Fibroblast of lung (primary cell): ENCODE measurements around the gene SLC34A1. TPM values are rescaled to one million over a fixed set of nuclear protein-coding genes. Genes with fewer than 3 reads are reported as not detected.

Source experiments
- DNase-seq, 2 donors: peaks; one replicate each; pipeline versions ENCODE4 v3.0.0 to v3.0.0-alpha.2; 2010; ENCODE audit warnings: low read depth in 2 of 2
- H2AFZ ChIP-seq: 2 replicates; pipeline ENCODE4 v1.5.1; 2012; ENCODE audit warnings: low read length, control low read depth, inconsistent platforms
- H3K27ac ChIP-seq: 2 replicates; pipeline ENCODE4 v1.5.1; 2011; ENCODE audit warnings: low read length, control low read depth; ENCODE audit not compliant: insufficient read depth
- H3K27me3 ChIP-seq: 2 replicates; pipeline ENCODE4 v1.5.1; 2011; ENCODE audit warnings: mild to moderate bottlenecking, low read length; ENCODE audit not compliant: control insufficient read depth, insufficient read depth
- H3K36me3 ChIP-seq: 2 replicates; pipeline ENCODE4 v1.5.1; 2011; ENCODE audit warnings: low read length; ENCODE audit not compliant: control insufficient read depth, insufficient read depth
- H3K4me1 ChIP-seq: 2 replicates; pipeline ENCODE4 v1.5.1; 2011; ENCODE audit warnings: low read length; ENCODE audit not compliant: control insufficient read depth, insufficient read depth; ENCODE audit errors: extremely low read depth
- H3K4me2 ChIP-seq: 2 replicates; pipeline ENCODE4 v1.5.1; 2011; ENCODE audit warnings: low read length, control low read depth; ENCODE audit not compliant: insufficient read depth; ENCODE audit errors: extremely low read depth
- H3K4me3 ChIP-seq, 4 experiments: fragments of 200-600 bp in 1 of 4; sonication (generic) in 1 of 4; replicated peaks in 1 of 4; 2 replicates each; pipeline ENCODE4 v1.5.1; 2011 to 2016; ENCODE audit warnings: low read length in 4 of 4, low read depth in 3 of 4, mild to moderate bottlenecking in 3 of 4, control low read depth in 2 of 4, inconsistent platforms in 1 of 4, mixed read lengths in 1 of 4; ENCODE audit not compliant: insufficient read depth in 1 of 4; ENCODE audit errors: control extremely low read depth in 1 of 4
- H3K79me2 ChIP-seq: 2 replicates; pipeline ENCODE4 v1.5.1; 2012; ENCODE audit warnings: mild to moderate bottlenecking, low read length, inconsistent platforms; ENCODE audit not compliant: control insufficient read depth, insufficient read depth
- H3K9ac ChIP-seq: 2 replicates; pipeline ENCODE4 v1.5.1; 2011; ENCODE audit warnings: mild to moderate bottlenecking, low read length, control low read depth; ENCODE audit not compliant: insufficient read depth
- H3K9me3 ChIP-seq: 2 replicates; pipeline ENCODE4 v1.5.1; 2012; ENCODE audit warnings: low read depth, low read length; ENCODE audit not compliant: control insufficient read depth, insufficient read depth
- H4K20me1 ChIP-seq: 2 replicates; pipeline ENCODE4 v1.5.1; 2011; ENCODE audit warnings: low read length; ENCODE audit not compliant: control insufficient read depth, insufficient read depth; ENCODE audit errors: extremely low read depth
- EZH2 ChIP-seq: IDR thresholded peaks from 2 replicates; pipeline ENCODE4 v1.5.1; 2012; ENCODE audit warnings: low read length, control low read depth, mild to moderate bottlenecking; ENCODE audit errors: missing control alignments
- polyA plus RNA-seq, 2 donors: library from polyadenylated mRNA; depleted of rRNA in 1 of 2; stranded (reverse) in 1 of 2; unstranded in 1 of 2; fragments of >200 nt; gene quantifications; 2 replicates each; pipeline ENCODE4 v1.2.1, GENCODE V29; 2011 to 2012; ENCODE audit warnings: missing spikeins in 1 of 2
- total RNA-seq: library from RNA; depleted of rRNA; stranded (reverse); fragments of >200 nt; gene quantifications from 2 replicates; pipeline ENCODE4 v1.2.1, GENCODE V29; 2014
- TF ChIP-seq, protein P1 (sequence below), 2 donors: IDR thresholded peaks in 1 of 2; conservative IDR thresholded peaks in 1 of 2; 1 replicate in 1 of 2; 2 replicates in 1 of 2; pipeline ENCODE4 v1.5.1; 2011 to 2012; ENCODE audit warnings: low read length in 2 of 2, control low read depth in 1 of 2, inconsistent platforms in 1 of 2, low read depth in 1 of 2, mild to moderate bottlenecking in 1 of 2

The SLC34A1 gene
- total and polyA plus RNA-seq, 2 donors (not counting 1 experiment from before 2014, with no cell fraction given) = not detected

DNA sequence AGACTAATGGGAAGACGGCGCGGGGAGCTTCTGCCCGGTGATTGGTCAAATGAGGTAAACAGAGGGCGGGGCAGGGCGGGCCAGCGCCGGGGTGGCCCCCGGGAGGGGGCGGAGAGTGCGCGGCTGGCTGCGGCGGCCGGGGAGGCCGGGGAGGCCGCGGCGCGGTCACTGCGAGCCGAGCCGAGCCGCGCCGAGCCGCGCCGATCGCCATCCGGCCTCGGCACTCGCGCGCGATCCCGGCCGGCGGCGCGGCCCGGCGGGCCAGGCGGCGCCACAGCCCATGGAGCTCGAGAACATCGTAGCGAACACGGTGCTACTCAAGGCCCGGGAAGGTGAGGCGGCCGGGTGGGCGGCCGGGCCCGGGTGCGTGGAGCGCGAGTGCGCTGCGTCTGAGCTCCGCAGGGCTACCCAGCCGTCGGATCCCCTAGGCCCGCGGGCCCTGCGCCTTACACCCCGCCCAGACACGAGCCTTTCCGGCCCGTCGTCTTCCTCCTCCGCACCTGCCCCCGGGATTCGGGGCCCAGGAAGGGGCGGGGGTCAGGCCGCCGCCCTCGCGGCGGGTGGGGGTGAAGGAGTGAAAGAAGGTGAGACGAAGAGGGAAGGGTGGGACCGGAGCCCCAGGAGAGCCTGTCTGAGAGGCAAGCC lies 42.5 kb downstream of the SLC34A1 start, which contains the start of gene GRK6:
GRK6 (plus strand) TSS at position 111 of the 645 bp plus-strand sequence; CDS start at position 281, 170 bp downstream.
- DNase-seq = no peak
- H3K27me3 ChIP-seq = no peaks in the 10 kb centered on the region
- peaks cover 21% of the 10 kb centered on the region for H3K79me2 ChIP-seq
- no peaks in the 10 kb centered on the region for H3K9me3 ChIP-seq
- no peak for TF ChIP-seq EZH2
- TF ChIP-seq, protein P1, sequence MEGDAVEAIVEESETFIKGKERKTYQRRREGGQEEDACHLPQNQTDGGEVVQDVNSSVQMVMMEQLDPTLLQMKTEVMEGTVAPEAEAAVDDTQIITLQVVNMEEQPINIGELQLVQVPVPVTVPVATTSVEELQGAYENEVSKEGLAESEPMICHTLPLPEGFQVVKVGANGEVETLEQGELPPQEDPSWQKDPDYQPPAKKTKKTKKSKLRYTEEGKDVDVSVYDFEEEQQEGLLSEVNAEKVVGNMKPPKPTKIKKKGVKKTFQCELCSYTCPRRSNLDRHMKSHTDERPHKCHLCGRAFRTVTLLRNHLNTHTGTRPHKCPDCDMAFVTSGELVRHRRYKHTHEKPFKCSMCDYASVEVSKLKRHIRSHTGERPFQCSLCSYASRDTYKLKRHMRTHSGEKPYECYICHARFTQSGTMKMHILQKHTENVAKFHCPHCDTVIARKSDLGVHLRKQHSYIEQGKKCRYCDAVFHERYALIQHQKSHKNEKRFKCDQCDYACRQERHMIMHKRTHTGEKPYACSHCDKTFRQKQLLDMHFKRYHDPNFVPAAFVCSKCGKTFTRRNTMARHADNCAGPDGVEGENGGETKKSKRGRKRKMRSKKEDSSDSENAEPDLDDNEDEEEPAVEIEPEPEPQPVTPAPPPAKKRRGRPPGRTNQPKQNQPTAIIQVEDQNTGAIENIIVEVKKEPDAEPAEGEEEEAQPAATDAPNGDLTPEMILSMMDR (conservative IDR thresholded peaks at IDR 0.05 in 1 of 2, IDR thresholded peaks at IDR 0.05 in 1 of 2; ENCODE audit: low read depth in 1 of 2, low read length in 2 of 2) = no peak
- peak within 1 kb of the TSS; percentile 75 to 88 (median 82) for H3K4me3 ChIP-seq
- no peaks in the 10 kb centered on the region for H4K20me1 ChIP-seq
- peaks cover 12% of the 10 kb centered on the region for H3K4me1 ChIP-seq
- peak within 1 kb of the TSS; percentile 99 for H3K4me2 ChIP-seq
- H2AFZ ChIP-seq = peak within 1 kb of the TSS; percentile 86
- H3K36me3 ChIP-seq = peaks cover 5% of the 10 kb centered on the region
- peak within 1 kb of the TSS; percentile 91 for H3K27ac ChIP-seq
- H3K9ac ChIP-seq = peak within 1 kb of the TSS; percentile 97

DNA sequence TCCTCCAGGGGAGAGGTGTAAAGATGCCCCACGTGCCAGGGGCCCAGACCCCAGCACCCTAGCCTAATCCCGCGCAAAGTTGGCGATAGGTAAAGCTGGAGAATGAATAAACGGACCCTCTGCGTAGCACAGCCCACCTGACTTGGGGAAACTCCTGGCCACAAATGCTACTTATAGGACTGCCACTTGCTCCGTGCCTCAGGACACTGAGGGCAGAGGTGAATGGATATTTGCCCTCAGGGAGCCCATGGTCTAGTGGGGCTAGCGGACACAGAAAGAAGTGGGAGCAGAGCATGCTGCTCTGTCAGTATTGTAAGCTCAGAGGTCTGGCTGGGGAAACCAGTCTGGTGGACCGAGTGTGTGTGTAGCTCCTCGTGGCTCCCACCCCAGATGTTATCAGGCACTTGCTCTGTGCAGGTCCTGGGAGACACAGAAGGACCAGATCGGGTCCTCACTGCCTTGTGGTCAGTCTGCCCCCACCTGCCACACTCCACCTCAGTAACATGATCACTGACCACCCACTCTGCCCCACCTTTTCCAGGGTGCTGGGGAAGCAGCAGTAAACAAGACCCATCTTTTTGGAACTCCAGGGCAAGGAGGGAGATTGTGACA lies 43.1 kb downstream of the SLC34A1 start:
- no peak for DNase-seq
- Histone ChIP-seq H3K4me1 (peaks cover 12% of the 10 kb centered on the region), H3K4me2 (peak overlapping the region; percentile 99), H3K27ac (peak overlapping the region; percentile 84), H4K20me1 (no peaks in the 10 kb centered on the region), H3K27me3 (no peaks in the 10 kb centered on the region), H3K9ac (peak overlapping the region; percentile 97), H3K4me3 (peak overlapping the region; percentile 75 to 88 (median 82)), H2AFZ (peak overlapping the region; percentile 44), H3K36me3 (peaks cover 11% of the 10 kb centered on the region), H3K79me2 (peaks cover 21% of the 10 kb centered on the region), H3K9me3 (no peaks in the 10 kb centered on the region)
- TF ChIP-seq, protein P1 (conservative IDR thresholded peaks at IDR 0.05 in 1 of 2, IDR thresholded peaks at IDR 0.05 in 1 of 2; ENCODE audit: low read depth in 1 of 2, low read length in 2 of 2) = no peak
- no peak for TF ChIP-seq EZH2

GRCh38 chr5:177427919-177428573 lies 43.8 kb downstream of the SLC34A1 start:
- no peaks in the 10 kb centered on the region for H4K20me1 ChIP-seq
- no peak overlapping the region for H3K27ac ChIP-seq

More at GRCh38 chr5:177427919-177428573, 43.8 kb downstream of the SLC34A1 start:
- Histone ChIP-seq H3K4me3 (peak overlapping the region in 2 of 4 experiments; percentile 75 to 76), H3K79me2 (peaks cover 21% of the 10 kb centered on the region), H3K4me1 (peaks cover 12% of the 10 kb centered on the region), H3K36me3 (peaks cover 18% of the 10 kb centered on the region), H3K4me2 (no peak overlapping the region), H2AFZ (no peak overlapping the region), H3K9me3 (no peaks in the 10 kb centered on the region), H3K27me3 (no peaks in the 10 kb centered on the region), H3K9ac (peak overlapping the region; percentile 23)
- no peak for DNase-seq
- TF ChIP-seq EZH2 = no peak
- TF ChIP-seq, protein P1 (conservative IDR thresholded peaks at IDR 0.05 in 1 of 2, IDR thresholded peaks at IDR 0.05 in 1 of 2; ENCODE audit: low read depth in 1 of 2, low read length in 2 of 2) = no peak
